Nephron (organoid): Measurements from ENCODE around the gene DPYSL4.

ENCODE experiments used
- H3K27ac Mint-ChIP-seq, 3 experiments: 2 replicates each; pipeline ENCODE4 v1.8.0; 2020; ENCODE audit warnings: mixed read lengths in 3 of 3, mild to moderate bottlenecking in 2 of 3, moderate library complexity in 1 of 3
- H3K27me3 Mint-ChIP-seq: 2 replicates; pipeline ENCODE4 v1.8.0; 2021; ENCODE audit warnings: low read depth, mild to moderate bottlenecking, moderate library complexity, mixed read lengths
- H3K36me3 Mint-ChIP-seq: 2 replicates; pipeline ENCODE4 v1.8.0; 2020; ENCODE audit warnings: low read depth, mixed read lengths
- H3K4me1 Mint-ChIP-seq: 2 replicates; pipeline ENCODE4 v1.8.0; 2020; ENCODE audit warnings: mixed read lengths
- H3K4me3 Mint-ChIP-seq, 3 experiments: 2 replicates each; pipeline ENCODE4 v1.8.0; 2020; ENCODE audit warnings: mild to moderate bottlenecking in 3 of 3, mixed read lengths in 3 of 3, moderate library complexity in 2 of 3
- H3K9me3 Mint-ChIP-seq: 2 replicates; pipeline ENCODE4 v1.8.0; 2020; ENCODE audit warnings: mixed read lengths
- TF ChIP-seq, protein P1 (sequence below), 3 experiments: fragments of 200-600 bp; sonication (generic); IDR thresholded peaks; one replicate each; pipeline ENCODE4 v1.5.0; 2021; ENCODE audit warnings: antibody characterized with exemption in 3 of 3; ENCODE audit not compliant: unreplicated experiment in 3 of 3

The DPYSL4 gene

DNA sequence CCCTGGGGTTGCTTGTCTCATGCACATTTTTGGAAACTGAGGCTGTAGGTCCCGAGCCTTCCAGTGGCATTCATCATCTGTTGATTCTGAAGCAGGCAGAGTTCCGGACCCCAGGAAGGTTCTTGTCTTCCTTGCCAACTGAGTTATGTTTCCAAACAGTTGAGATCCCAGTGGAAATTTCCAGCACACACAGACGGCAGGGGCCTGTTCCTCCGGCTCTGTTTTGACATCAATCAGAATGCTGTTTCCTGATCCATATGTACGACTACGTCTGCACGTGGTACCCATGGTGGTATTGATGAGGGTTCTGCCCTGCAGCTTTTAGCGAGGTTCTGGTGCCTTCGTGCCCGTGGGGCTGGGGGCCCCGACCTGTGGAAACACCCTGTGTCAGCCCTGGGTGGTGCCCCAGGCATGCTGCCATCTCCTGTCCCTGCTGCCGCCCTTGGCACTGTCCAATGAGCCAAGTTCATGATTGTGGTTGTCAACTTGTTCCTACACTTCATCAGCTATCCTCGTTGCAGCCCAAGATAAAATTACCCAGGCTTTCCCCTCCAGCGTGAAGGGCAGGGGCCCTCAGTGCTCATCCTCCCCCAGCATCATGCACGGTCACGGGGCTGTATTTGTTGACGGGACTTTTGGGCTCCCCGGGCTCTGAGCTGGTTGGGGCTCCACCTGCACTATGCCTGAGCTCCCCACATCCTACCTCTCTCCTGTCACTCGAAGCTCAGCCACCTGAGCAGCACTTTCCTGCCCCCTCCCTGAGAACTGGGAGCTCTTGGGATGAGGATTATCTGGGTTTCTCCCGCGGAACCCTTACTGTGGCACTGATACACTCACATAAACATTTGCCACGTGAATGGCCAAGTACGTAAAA, 7.8 kb upstream of the DPYSL4 start:
- H3K4me3 Mint-ChIP-seq, result no peak overlapping the region
- TF ChIP-seq, protein P1, sequence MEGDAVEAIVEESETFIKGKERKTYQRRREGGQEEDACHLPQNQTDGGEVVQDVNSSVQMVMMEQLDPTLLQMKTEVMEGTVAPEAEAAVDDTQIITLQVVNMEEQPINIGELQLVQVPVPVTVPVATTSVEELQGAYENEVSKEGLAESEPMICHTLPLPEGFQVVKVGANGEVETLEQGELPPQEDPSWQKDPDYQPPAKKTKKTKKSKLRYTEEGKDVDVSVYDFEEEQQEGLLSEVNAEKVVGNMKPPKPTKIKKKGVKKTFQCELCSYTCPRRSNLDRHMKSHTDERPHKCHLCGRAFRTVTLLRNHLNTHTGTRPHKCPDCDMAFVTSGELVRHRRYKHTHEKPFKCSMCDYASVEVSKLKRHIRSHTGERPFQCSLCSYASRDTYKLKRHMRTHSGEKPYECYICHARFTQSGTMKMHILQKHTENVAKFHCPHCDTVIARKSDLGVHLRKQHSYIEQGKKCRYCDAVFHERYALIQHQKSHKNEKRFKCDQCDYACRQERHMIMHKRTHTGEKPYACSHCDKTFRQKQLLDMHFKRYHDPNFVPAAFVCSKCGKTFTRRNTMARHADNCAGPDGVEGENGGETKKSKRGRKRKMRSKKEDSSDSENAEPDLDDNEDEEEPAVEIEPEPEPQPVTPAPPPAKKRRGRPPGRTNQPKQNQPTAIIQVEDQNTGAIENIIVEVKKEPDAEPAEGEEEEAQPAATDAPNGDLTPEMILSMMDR (IDR thresholded peaks at IDR 0.05; ENCODE audit: unreplicated experiment in 3 of 3), result no peak
- H3K4me1 Mint-ChIP-seq, result peaks cover 26% of the 10 kb centered on the region
- no peaks in the 10 kb centered on the region for H3K36me3 Mint-ChIP-seq
- peaks cover 71% of the 10 kb centered on the region for H3K27me3 Mint-ChIP-seq
- no peak overlapping the region for H3K27ac Mint-ChIP-seq
- peaks cover 14% of the 10 kb centered on the region for H3K9me3 Mint-ChIP-seq

DNA sequence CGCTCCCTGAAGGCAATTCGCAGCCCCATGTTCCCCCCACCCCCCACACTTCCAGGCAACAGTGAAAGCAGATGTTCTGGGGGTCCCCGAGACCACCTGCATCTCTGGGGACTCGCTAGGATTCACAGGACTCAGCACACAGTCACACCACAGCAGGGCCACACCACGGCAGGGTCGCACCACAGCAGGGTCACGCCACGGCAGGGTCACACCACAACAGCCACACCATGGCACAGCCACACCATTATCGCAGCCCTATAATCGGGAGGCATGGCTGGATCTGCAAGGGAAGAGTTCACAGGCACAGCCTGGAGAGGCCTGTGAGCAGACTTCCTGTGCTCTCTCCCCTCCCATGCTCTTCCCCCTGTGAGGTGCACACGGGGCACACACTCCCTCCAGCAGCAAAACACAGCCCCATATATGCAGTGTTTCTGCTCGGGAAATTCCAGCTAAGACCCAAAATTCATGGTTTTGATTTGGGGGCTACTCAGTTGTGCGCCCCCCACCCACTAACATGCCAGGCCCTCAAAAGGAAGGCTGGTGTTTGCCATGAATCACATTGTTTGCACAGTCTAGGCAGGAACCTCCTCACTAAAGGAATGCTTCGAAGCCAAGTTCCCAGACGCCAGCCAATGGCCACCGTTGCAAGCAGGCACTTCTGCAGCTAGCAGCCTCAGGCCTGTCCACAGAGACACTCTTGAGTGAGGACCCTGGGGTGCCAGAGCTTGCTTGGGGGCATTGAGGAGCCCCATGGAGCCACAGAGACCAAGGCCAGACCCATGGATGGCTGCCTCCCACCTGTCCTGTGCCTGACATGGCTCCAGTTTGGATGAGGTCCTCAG, 7.0 kb upstream of the DPYSL4 start:
- peaks cover 26% of the 10 kb centered on the region for H3K4me1 Mint-ChIP-seq
- no peaks in the 10 kb centered on the region for H3K36me3 Mint-ChIP-seq
- H3K4me3 Mint-ChIP-seq, result no peak overlapping the region
- no peak overlapping the region for H3K27ac Mint-ChIP-seq
- peaks cover 10% of the 10 kb centered on the region for H3K9me3 Mint-ChIP-seq
- TF ChIP-seq, protein P1 (IDR thresholded peaks at IDR 0.05; ENCODE audit: unreplicated experiment in 3 of 3), result no peak
- H3K27me3 Mint-ChIP-seq, result peaks cover 75% of the 10 kb centered on the region

DNA sequence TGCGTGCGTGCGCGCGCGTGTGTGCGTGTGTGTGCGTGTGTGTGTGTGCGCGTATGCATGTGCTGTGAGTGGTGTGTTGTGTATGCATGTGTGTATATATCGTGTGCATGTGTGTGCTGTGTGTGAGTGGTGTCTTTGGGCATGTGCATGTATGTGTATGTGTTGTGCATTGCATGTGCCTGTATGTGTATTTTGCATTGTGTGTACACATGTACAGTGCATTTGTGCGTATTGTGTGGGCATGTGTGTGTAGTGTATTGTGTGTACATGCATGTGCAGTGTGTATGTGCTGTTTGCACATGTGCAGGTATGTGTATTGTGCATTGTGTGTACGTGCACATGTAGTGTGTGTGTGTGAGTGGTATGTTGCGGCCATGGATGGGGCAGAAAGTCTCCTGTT, 6.0 kb upstream of the DPYSL4 start:
- Mint-ChIP-seq H3K36me3 (no peaks in the 10 kb centered on the region), H3K27ac (no peak overlapping the region), H3K27me3 (peaks cover 73% of the 10 kb centered on the region), H3K9me3 (peaks cover 2% of the 10 kb centered on the region), H3K4me3 (peak overlapping the region in 1 of 3 experiments; percentile 9), H3K4me1 (peaks cover 26% of the 10 kb centered on the region)
- TF ChIP-seq, protein P1 (IDR thresholded peaks at IDR 0.05; ENCODE audit: unreplicated experiment in 3 of 3), result no peak

DNA sequence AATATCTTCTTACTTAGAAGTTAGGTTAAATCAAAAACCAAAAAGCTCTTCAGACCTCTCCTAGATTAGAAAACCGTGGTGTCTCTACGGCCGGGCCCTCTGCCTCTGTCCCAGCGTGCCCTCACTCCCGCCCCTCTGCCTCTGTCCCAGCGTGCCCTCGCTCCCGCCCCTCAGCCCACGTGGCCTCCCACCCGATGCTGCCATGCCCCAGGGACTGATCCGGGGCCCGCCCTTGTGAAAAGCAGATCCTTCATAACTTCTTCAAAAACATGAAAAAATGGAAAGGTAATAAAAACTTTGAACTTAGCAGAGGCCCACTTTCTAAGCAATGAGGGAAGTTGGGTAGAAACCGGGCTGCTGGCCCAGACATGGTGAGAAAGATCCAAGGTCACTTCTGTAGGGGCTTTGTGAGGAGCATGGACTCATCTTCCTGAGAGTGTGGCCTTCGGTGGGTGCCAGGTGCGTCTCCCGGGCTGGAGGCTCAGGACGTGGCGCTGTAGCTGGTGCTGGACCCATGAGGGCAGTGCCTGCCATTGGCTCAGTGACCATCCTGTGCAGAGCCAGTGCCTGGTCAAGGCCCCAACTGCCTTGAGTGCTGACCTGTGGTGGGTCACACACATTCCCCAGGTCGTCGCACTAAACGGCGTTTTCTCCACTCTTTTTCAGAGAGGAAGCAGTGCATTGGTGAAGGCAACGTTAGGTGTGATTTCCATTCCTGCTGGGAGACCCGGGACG, 4.9 kb upstream of the DPYSL4 start:
- no peaks in the 10 kb centered on the region for H3K36me3 Mint-ChIP-seq
- TF ChIP-seq, protein P1 (IDR thresholded peaks at IDR 0.05; ENCODE audit: unreplicated experiment in 3 of 3), result no peak
- no peak overlapping the region for H3K4me3 Mint-ChIP-seq
- no peak overlapping the region for H3K27ac Mint-ChIP-seq
- peaks cover 66% of the 10 kb centered on the region for H3K27me3 Mint-ChIP-seq
- peaks cover 2% of the 10 kb centered on the region for H3K9me3 Mint-ChIP-seq
- H3K4me1 Mint-ChIP-seq, result peaks cover 19% of the 10 kb centered on the region

DNA sequence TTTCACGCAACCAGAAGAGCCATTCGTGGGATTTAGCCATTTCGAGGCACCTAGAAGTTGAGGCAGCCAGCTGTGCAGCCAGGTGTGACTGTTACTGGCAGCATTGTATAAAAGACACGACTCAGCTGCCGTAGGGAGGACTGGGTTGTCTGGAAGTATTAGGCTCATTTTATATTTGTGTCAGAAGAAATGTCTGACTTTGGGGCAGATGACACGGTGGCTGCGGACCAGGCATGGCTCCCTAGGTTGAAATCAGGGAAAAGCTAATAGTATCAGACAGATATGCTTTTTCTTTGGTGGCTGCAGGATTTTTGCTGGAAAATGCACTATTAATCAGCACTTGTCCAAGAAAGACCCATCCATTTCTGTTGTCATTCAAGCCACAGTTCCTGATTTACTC, 4.2 kb upstream of the DPYSL4 start:
- H3K4me1 Mint-ChIP-seq, result peaks cover 16% of the 10 kb centered on the region
- H3K27ac Mint-ChIP-seq, result no peak overlapping the region
- peaks cover 2% of the 10 kb centered on the region for H3K9me3 Mint-ChIP-seq
- H3K4me3 Mint-ChIP-seq, result no peak overlapping the region
- TF ChIP-seq, protein P1 (IDR thresholded peaks at IDR 0.05; ENCODE audit: unreplicated experiment in 3 of 3), result no peak
- H3K27me3 Mint-ChIP-seq, result peaks cover 59% of the 10 kb centered on the region
- no peaks in the 10 kb centered on the region for H3K36me3 Mint-ChIP-seq
